GM21786 (cell line): Measurements from ENCODE around the gene MYO1G.
"Not testable (repeated sequence)": the region's sequence is repeated elsewhere in the genome, so short reads cannot be mapped to it uniquely, and the experiment has no call there.

ENCODE experiments used
- ATAC-seq: cut with Tn5 transposase; IDR thresholded peaks from one replicate; pipeline ENCODE4 v1.9.1; 2021; ENCODE audit not compliant: unreplicated experiment

MYO1G gene

DNA sequence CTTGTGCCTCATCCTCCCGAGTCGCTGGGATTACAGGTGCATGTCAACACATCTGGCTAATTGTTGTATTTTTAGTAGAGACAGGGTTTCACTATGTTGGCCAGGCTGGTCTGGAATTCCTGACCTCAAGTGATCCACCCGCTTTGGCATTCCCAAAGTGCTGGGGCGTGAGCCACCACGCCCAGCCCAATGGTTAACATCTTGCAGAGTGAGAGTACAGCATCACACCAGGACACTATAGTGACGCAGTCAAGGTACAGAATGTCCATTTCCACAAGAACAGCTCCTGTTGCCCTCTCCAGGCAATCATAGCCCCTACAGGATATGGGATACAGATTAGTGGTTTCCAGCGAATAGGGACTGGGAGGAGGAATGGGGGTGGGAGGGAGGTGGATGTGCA lies 34.0 kb downstream of the MYO1G start:
- ATAC-seq, result no peak

DNA sequence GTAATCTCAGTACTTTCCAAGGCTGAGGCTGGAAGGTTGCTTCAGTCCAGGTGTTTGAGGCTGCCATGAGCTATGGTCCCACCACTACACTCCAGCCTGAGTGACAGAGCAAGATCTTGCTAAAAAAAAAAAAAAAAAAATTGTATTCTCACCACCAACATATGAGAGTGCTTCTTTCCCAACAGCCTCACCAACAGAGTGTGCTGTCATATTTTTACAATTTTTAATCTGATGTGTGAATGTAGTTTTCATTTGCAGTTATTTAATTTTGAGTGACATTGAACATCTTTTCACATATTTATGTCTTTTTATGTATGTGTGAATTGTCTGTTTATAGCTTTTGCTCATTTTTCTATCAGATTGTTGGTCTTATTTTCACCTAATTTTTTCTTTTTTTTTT lies 35.2 kb downstream of the MYO1G start:
- ATAC-seq, result no peak

GRCh38 chr7:44937426-44937825 lies 41.4 kb downstream of the MYO1G start:
- ATAC-seq, result no peak

DNA sequence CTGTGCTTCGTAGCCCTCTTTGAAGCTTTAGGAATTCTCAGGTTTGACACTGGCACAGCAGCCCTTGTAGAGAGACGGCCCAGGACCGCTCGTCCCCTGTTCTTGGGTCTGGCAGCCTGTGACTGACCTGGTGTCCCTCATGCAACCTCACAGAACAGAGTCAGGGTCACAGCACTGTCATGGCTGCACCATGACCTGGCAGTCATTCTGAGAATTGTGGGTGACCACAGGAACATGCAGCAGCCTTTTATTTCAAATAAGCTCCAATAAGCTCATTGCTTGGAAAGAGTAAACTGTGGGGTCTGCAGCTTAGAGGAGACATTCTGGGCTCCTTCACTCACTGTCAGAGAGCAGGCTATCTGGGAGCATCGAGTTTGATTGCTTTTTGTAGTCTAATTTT lies 42.5 kb downstream of the MYO1G start:
- ATAC-seq, result no peak

GRCh38 chr7:44935583-44935982 lies 43.2 kb downstream of the MYO1G start:
- ATAC-seq, result no peak

GRCh38 chr7:44935016-44935415 lies 43.8 kb downstream of the MYO1G start:
- no peak for ATAC-seq

GRCh38 chr7:44934510-44934909 lies 44.3 kb downstream of the MYO1G start:
- ATAC-seq, result not testable (repeated sequence)

DNA sequence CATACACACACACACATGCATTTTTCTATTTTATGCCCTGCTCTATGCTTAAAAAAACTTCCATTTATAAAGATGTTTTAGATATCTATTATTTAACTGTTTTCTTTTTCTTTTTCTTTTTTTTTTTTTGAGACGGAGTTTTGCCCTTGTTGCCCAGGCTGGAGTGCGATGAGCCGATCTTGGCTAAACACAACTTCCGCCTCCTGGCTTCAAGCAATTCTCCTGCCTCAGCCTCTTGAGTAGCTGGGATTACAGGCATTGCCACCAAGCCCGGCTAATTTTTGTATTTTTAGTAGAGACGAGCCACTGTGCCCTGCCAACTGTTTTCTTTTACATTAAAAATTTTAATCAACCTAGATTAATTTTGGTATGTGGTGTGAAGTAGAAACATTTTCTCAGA lies 47.9 kb downstream of the MYO1G start:
- ATAC-seq, result no peak

DNA sequence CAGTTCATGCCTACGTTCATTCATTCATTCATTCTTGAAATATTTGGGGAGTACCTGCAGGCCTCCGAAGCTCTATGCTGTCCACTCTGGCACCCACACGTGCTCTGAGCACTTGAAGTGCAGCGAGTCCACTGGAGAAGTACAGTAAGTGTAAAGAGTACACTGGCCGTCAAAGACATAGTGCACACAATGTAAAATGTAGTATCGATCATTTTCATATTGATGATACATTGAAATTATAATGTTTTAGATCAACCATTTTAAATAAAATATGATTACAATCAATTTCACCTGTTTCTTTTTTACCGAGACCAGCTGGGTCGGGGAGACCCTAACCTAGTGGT lies 56.5 kb downstream of the MYO1G start:
- no peak for ATAC-seq

DNA sequence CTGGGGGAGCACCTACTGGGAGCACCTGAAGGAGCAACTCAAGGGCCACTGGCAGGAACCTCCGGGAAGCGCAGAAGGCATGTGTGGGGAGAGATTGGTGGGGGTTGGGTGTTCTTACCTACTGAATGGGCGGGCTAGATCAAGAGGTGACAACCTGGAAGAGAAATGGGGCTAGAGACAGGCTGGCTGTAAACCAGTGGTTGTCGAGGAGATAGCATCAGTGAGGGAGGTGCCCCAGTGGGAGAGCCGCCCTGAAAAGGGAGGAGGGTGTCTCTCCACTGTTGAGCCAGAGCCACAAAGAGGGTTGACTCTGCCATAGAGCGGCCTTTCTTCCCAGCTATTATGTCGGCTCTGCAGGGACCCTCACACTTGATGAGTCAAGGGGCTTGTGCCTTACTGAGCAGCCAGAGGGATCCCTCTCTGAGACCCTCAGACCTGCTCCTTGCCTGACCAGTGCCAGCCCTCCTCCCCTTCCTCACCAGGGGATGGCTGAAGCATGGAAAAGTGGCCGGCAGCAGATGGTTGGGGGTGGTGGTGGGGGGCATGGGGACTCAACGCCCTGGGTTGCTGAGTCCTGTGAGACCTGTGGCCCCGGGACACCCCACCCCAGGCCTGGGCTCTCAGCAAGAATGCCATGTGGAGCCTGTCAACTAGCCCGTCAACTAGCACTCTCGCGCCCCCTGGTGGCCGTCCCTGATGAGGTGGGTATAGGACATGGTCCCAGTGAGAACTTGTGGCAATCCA lies 57.0 kb downstream of the MYO1G start:
- ATAC-seq, result peak; percentile 79

DNA sequence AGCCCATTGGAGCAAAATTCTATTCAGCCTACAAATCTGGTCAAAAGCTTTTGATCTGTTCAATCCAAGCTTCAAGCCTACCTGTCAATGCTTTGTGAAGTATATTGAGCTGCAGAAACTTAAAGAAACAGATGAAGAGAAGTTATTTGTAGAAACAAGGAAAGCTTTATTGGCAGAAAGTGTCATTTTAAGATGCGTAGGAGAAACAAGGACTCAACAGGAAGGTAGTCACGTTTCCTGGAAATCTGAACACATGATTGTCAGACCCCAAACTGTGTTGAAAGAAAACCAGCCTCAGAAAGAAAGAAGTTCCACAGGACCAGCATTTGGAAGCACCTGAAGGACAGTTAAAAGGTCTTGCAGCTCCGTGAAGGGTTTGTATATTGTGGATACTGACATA lies 58.7 kb downstream of the MYO1G start:
- no peak for ATAC-seq

DNA sequence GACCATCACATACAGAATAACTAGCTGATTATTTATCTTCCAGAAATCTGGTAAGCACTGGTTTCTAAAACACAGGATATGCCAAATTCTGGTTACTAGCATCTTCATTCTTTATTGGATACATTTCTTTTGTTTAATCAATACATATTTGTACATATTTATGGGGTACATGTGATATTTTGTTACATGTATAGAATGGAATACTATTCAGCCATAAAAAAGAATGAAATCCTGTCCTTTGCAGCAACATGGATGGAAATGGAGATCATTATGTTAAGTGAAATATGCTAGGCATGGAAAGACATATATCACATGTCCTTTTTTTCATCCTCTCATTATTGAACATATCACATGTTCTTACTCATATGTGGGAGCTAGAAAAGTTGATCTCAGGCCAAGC lies 60.8 kb downstream of the MYO1G start:
- no peak for ATAC-seq

DNA sequence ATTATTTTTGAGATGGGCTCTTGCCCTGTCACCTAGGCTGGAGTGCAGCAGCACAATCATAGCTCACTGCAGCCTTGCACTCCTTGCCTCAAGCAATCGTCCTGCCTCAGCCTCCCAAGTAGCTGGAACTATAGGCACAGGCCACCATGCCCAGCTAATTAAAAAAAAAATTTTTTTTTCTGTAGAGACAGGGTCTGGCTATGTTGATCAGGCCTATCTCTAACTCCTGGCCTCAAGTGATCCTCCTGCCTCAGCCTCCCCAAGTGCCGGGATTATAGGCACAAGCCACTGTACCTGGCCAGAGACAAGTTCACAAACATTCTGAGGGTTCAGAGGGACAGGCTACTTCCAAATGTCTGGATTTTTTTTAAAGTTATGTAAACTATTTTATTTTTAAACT lies 61.4 kb downstream of the MYO1G start:
- no peak for ATAC-seq

- peak; percentile 77 for ATAC-seq
These were observed 63.7 kb downstream of the MYO1G start for GRCh38 chr7:44914992-44915607.

- no peak for ATAC-seq
These were observed 66.0 kb downstream of the MYO1G start for GRCh38 chr7:44912775-44913347.
